Kidney glomerular epithelial cell (primary cell): ENCODE data around the gene SLC35F3.
"Not testable (repeated sequence)": the region's sequence is repeated elsewhere in the genome, so short reads cannot be mapped to it uniquely, and the experiment has no call there.

Experiments
- DNase-seq: peaks from one replicate; lab custom pipeline; 2025; lab: John Stamatoyannopoulos, UW

The SLC35F3 gene

GRCh38 chr1:234148350-234148749 lies 243.9 kb downstream of the SLC35F3 start:
- DNase-seq: no peak

GRCh38 chr1:234148816-234149215 lies 244.3 kb downstream of the SLC35F3 start:
- no peak for DNase-seq

GRCh38 chr1:234149217-234149616 lies 244.7 kb downstream of the SLC35F3 start:
- no peak for DNase-seq

GRCh38 chr1:234150892-234151291 lies 246.4 kb downstream of the SLC35F3 start:
- no peak for DNase-seq

- not testable (repeated sequence) for DNase-seq
Observed at GRCh38 chr1:234152344-234152743, 247.9 kb downstream of the SLC35F3 start.

- peak; percentile 49 for DNase-seq
Observed at GRCh38 chr1:234154320-234155251, 250.1 kb downstream of the SLC35F3 start.

- no peak for DNase-seq
Observed at GRCh38 chr1:234162661-234163060, 258.2 kb downstream of the SLC35F3 start.

- no peak for DNase-seq
Observed at GRCh38 chr1:234163267-234163919, 258.9 kb downstream of the SLC35F3 start.

GRCh38 chr1:234164098-234164709 lies 259.7 kb downstream of the SLC35F3 start:
- DNase-seq: no peak

- no peak for DNase-seq
Observed at GRCh38 chr1:234168061-234168724, 263.7 kb downstream of the SLC35F3 start.

- DNase-seq: no peak
Observed at GRCh38 chr1:234169161-234169849, 264.8 kb downstream of the SLC35F3 start.

- no peak for DNase-seq
Observed at GRCh38 chr1:234170067-234170466, 265.6 kb downstream of the SLC35F3 start.

- no peak for DNase-seq
Observed at GRCh38 chr1:234170622-234171021, 266.1 kb downstream of the SLC35F3 start.

GRCh38 chr1:234173968-234174367 lies 269.5 kb downstream of the SLC35F3 start:
- no peak for DNase-seq

GRCh38 chr1:234175363-234175762 lies 270.9 kb downstream of the SLC35F3 start:
- DNase-seq: no peak

- DNase-seq: no peak
Observed at GRCh38 chr1:234176000-234176399, 271.5 kb downstream of the SLC35F3 start.

GRCh38 chr1:234176847-234177246 lies 272.4 kb downstream of the SLC35F3 start:
- DNase-seq: not testable (repeated sequence)

GRCh38 chr1:234185438-234185837 lies 281.0 kb downstream of the SLC35F3 start:
- DNase-seq: no peak

- peak; percentile 51 for DNase-seq
Observed at GRCh38 chr1:234186037-234186688, 281.7 kb downstream of the SLC35F3 start.

GRCh38 chr1:234188454-234188792 lies 283.9 kb downstream of the SLC35F3 start:
- DNase-seq: no peak

GRCh38 chr1:234197839-234198238 lies 293.4 kb downstream of the SLC35F3 start:
- no peak for DNase-seq
